H1 (cell line): ENCODE results near the gene WBP1L. TPM values are rescaled to one million over a fixed set of nuclear protein-coding genes. Genes with fewer than 3 reads are reported as not detected.

Experiments
- CTCF ChIA-PET: fragments of 300-600 bp; sonication (Branson Sonifier 250); formaldehyde crosslinking; loops from one replicate; lab custom pipeline; 2021; ENCODE audit not compliant: partially characterized antibody; lab: Charles Lee
- POLR2A ChIA-PET: fragments of 300-600 bp; sonication (Branson Sonifier 250); formaldehyde crosslinking; loops from one replicate; lab custom pipeline; 2021; ENCODE audit warnings: inconsistent platforms; ENCODE audit not compliant: partially characterized antibody; lab: Charles Lee
- DNase-seq, 2 experiments: peaks; one replicate each; pipeline versions ENCODE4 v3.0.0 to v3.0.0-alpha.2; 2010 to 2022; ENCODE audit warnings: low spot score in 2 of 2, low read depth in 1 of 2, mixed read lengths in 1 of 2
- FAIRE-seq: peaks from 2 replicates; lab custom pipeline; 2011; peaks lifted over from hg19 to GRCh38; lab: Jason Lieb, UNC
- H2AFZ ChIP-seq: 2 replicates; pipeline ENCODE4 v1.8.1; 2012; ENCODE audit warnings: low read length, inconsistent platforms
- H2AK5ac ChIP-seq: 2 replicates; pipeline ENCODE4 v1.6.1; 2013; ENCODE audit warnings: low read depth, low read length
- H2BK120ac ChIP-seq: replicated peaks from 2 replicates; pipeline ENCODE3; 2013; ENCODE audit warnings: low read depth, low read length, inconsistent platforms
- H2BK12ac ChIP-seq: 2 replicates; pipeline ENCODE4 v1.6.1; 2013; ENCODE audit warnings: low read depth, low read length
- H2BK15ac ChIP-seq: 2 replicates; pipeline ENCODE4 v1.6.1; 2013; ENCODE audit warnings: low read length
- H2BK20ac ChIP-seq: 2 replicates; pipeline ENCODE4 v1.6.1; 2013; ENCODE audit warnings: low read length
- H2BK5ac ChIP-seq: 2 replicates; pipeline ENCODE4 v1.6.1; 2013; ENCODE audit warnings: low read depth, low read length
- H3K14ac ChIP-seq: 2 replicates; pipeline ENCODE4 v1.6.1; 2013; ENCODE audit warnings: inconsistent platforms; ENCODE audit not compliant: insufficient read length
- H3K18ac ChIP-seq: 2 replicates; pipeline ENCODE4 v1.6.1; 2013; ENCODE audit warnings: low read length; ENCODE audit errors: extremely low read depth
- H3K23ac ChIP-seq: 2 replicates; pipeline ENCODE4 v1.6.1; 2013; ENCODE audit warnings: inconsistent platforms; ENCODE audit not compliant: insufficient read length
- H3K23me2 ChIP-seq: 2 replicates; pipeline ENCODE4 v1.6.1; 2013; ENCODE audit warnings: low read depth, low read length
- H3K27ac ChIP-seq: 2 replicates; pipeline ENCODE4 v1.6.1; 2011; ENCODE audit warnings: low read depth, low read length, inconsistent platforms
- H3K27me3 ChIP-seq, 4 experiments: replicated peaks in 1 of 4; 1 replicate in 1 of 4; 2 replicates in 3 of 4; pipeline versions ENCODE4 v1.6.1 to v1.8.1; 2011 to 2013; ENCODE audit warnings: low read length in 3 of 4, mild to moderate bottlenecking in 3 of 4, inconsistent platforms in 2 of 4, mixed read lengths in 2 of 4, moderate library complexity in 1 of 4; ENCODE audit not compliant: control insufficient read depth in 3 of 4, insufficient read depth in 3 of 4; ENCODE audit errors: extremely low read depth in 1 of 4
- H3K36me3 ChIP-seq, 4 experiments: 2 replicates each; pipeline versions ENCODE4 v1.6.1 to v1.8.1; 2011 to 2013; ENCODE audit warnings: mild to moderate bottlenecking in 4 of 4, low read length in 3 of 4, moderate library complexity in 2 of 4, control low read depth in 1 of 4, inconsistent platforms in 1 of 4; ENCODE audit not compliant: insufficient read depth in 4 of 4, control insufficient read depth in 2 of 4
- H3K4ac ChIP-seq: replicated peaks from 2 replicates; pipeline ENCODE3; 2013; ENCODE audit warnings: low read length, low read depth, mixed read lengths, inconsistent platforms; ENCODE audit not compliant: insufficient read length
- H3K4me1 ChIP-seq, 4 experiments: replicated peaks in 1 of 4; 1 replicate in 1 of 4; 2 replicates in 3 of 4; pipeline versions ENCODE4 v1.6.1 to v1.8.1; 2011 to 2013; ENCODE audit warnings: low read length in 3 of 4, inconsistent platforms in 2 of 4, mixed read lengths in 1 of 4; ENCODE audit not compliant: insufficient read depth in 4 of 4, control insufficient read depth in 3 of 4
- H3K4me2 ChIP-seq, 2 experiments: 2 replicates each; pipeline versions ENCODE4 v1.6.1 to v1.8.1; 2011 to 2013; ENCODE audit warnings: low read depth in 2 of 2, low read length in 2 of 2, control low read depth in 1 of 2, inconsistent platforms in 1 of 2, mild to moderate bottlenecking in 1 of 2; ENCODE audit not compliant: insufficient read depth in 1 of 2
- H3K4me3 ChIP-seq, 4 experiments: fragments of 200-600, 300-600 bp in 1 of 4; sonication (generic), shearing (Covaris generic), sonication (Bioruptor Twin) in 1 of 4; 2 replicates each; pipeline versions ENCODE4 v1.5.1 to v1.8.1; 2011 to 2016; ENCODE audit warnings: low read length in 4 of 4, low read depth in 3 of 4, control low read depth in 2 of 4, inconsistent platforms in 2 of 4, mild to moderate bottlenecking in 2 of 4, mixed read lengths in 1 of 4, moderate library complexity in 1 of 4; ENCODE audit not compliant: insufficient read depth in 2 of 4; ENCODE audit errors: extremely low read depth in 1 of 4
- H3K56ac ChIP-seq: replicated peaks from 2 replicates; pipeline ENCODE3; 2013; ENCODE audit warnings: low read depth, mild to moderate bottlenecking, mixed read lengths, low read length, inconsistent platforms; ENCODE audit not compliant: insufficient read length
- H3K79me1 ChIP-seq: 2 replicates; pipeline ENCODE4 v1.6.1; 2013; ENCODE audit warnings: low read depth, low read length, control low read depth
- H3K79me2 ChIP-seq, 2 experiments: 2 replicates each; pipeline versions ENCODE4 v1.6.1 to v1.8.1; 2012 to 2013; ENCODE audit warnings: low read length in 2 of 2, mild to moderate bottlenecking in 2 of 2, inconsistent platforms in 1 of 2; ENCODE audit not compliant: insufficient read depth in 2 of 2, control insufficient read depth in 1 of 2
- H3K9ac ChIP-seq, 4 experiments: replicated peaks in 1 of 4; 1 replicate in 1 of 4; 2 replicates in 3 of 4; pipeline versions ENCODE4 v1.6.1 to v1.8.1; 2011 to 2013; ENCODE audit warnings: low read depth in 3 of 4, low read length in 3 of 4, control low read depth in 2 of 4, mild to moderate bottlenecking in 2 of 4, moderate library complexity in 2 of 4, inconsistent platforms in 1 of 4; ENCODE audit errors: extremely low read depth in 1 of 4
- H3K9me3 ChIP-seq, 2 experiments: 2 replicates each; pipeline versions ENCODE4 v1.6.1 to v1.8.1; 2012 to 2013; ENCODE audit warnings: mild to moderate bottlenecking in 2 of 2, moderate library complexity in 2 of 2, control low read depth in 1 of 2, inconsistent platforms in 1 of 2, low read depth in 1 of 2, low read length in 1 of 2, mixed read lengths in 1 of 2; ENCODE audit not compliant: insufficient read depth in 2 of 2
- H4K20me1 ChIP-seq, 2 experiments: replicated peaks in 1 of 2; 2 replicates each; pipeline versions ENCODE3 to v1.8.1; 2011 to 2013; ENCODE audit warnings: inconsistent platforms in 2 of 2, low read length in 2 of 2, mild to moderate bottlenecking in 1 of 2; ENCODE audit not compliant: insufficient read depth in 2 of 2, control insufficient read depth in 1 of 2
- H4K5ac ChIP-seq: 2 replicates; pipeline ENCODE4 v1.6.1; 2013; ENCODE audit warnings: low read length, low read depth, mixed read lengths, inconsistent platforms; ENCODE audit not compliant: insufficient read length
- H4K8ac ChIP-seq: 2 replicates; pipeline ENCODE4 v1.8.0; 2013; ENCODE audit warnings: mild to moderate bottlenecking, moderate library complexity, low read length, inconsistent platforms; ENCODE audit not compliant: insufficient read depth; ENCODE audit errors: extremely low read depth
- H4K91ac ChIP-seq: replicated peaks from 2 replicates; pipeline ENCODE3; 2013; ENCODE audit warnings: low read length, mixed read lengths, inconsistent platforms; ENCODE audit not compliant: insufficient read length
- CHD1 ChIP-seq: IDR thresholded peaks from 2 replicates; pipeline ENCODE4 v1.6.1; 2012; ENCODE audit warnings: low read depth, low read length, improper control_type of control experiment
- EP300 ChIP-seq, 2 experiments: IDR thresholded peaks; 1 replicate in 1 of 2; 2 replicates in 1 of 2; pipeline ENCODE4 v1.6.1; 2011 to 2012; ENCODE audit warnings: low read depth in 2 of 2, low read length in 2 of 2, mild to moderate bottlenecking in 2 of 2, borderline replicate concordance in 1 of 2, inconsistent platforms in 1 of 2, moderate library complexity in 1 of 2
- GABPA ChIP-seq: IDR thresholded peaks from 2 replicates; pipeline ENCODE4 v1.6.1; 2011; ENCODE audit warnings: mild to moderate bottlenecking, low read length, moderate library complexity, borderline replicate concordance; ENCODE audit not compliant: insufficient read depth
- whole genome bisulfite sequencing, 2 experiments: shearing (Covaris generic) in 1 of 2; methylation state at CpG; one replicate each; pipeline versions ENCODE4 v1.1.6 to v1.1.7; 2013 to 2015; ENCODE audit warnings: low lambda C conversion rate in 2 of 2, mixed read lengths in 2 of 2, inconsistent platforms in 1 of 2, low coverage in 1 of 2, missing lambda C conversion rate in 1 of 2; ENCODE audit not compliant: insufficient replicate concordance in 2 of 2, insufficient coverage in 1 of 2, insufficient read length in 1 of 2; ENCODE audit errors: extremely low coverage in 1 of 2, missing lambda C conversion rate in 1 of 2; 5-methylcytosine and 5-hydroxymethylcytosine counted together
- polyA plus RNA-seq, 7 experiments: library from polyadenylated mRNA; depleted of rRNA in 3 of 7; stranded (reverse) in 5 of 7; unstranded in 2 of 7; fragments of >200 nt in 5 of 7; fragments of 200-250 nt in 2 of 7; gene quantifications; 1 replicate in 5 of 7; 2 replicates in 1 of 7; 4 replicates in 1 of 7; pipeline versions ENCODE4 v1.2.1 to v1.2.3, GENCODE V29; 2011 to 2013; ENCODE audit warnings: missing spikeins in 2 of 7, mixed read lengths in 2 of 7
- total RNA-seq: library from RNA; stranded (reverse); fragmentation: NEBNext Ultra II Directional; extraction: Animal tissue kit (Norgen Biotek cat#: 25700); gene quantifications from 2 replicates; pipeline ENCODE4 v1.2.1, GENCODE V29; 2021
- TF ChIP-seq, protein P1 (sequence below): IDR thresholded peaks from 2 replicates; pipeline ENCODE4 v1.6.1; 2012; ENCODE audit warnings: inconsistent platforms

Gene WBP1L
- total and polyA plus RNA-seq, 2 of the 8 experiments (the other 6 are each of a cell fraction or from before 2014, with no cell fraction given), result 26.6 to 29.9 TPM

- FAIRE-seq (no peak), DNase-seq (no peak)
- no peak for TF ChIP-seq GABPA
- TF ChIP-seq, protein P1, sequence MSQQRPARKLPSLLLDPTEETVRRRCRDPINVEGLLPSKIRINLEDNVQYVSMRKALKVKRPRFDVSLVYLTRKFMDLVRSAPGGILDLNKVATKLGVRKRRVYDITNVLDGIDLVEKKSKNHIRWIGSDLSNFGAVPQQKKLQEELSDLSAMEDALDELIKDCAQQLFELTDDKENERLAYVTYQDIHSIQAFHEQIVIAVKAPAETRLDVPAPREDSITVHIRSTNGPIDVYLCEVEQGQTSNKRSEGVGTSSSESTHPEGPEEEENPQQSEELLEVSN, result no peak
- no peak for TF ChIP-seq EP300 (IDR thresholded peaks at IDR 0.05; ENCODE audit: borderline replicate concordance in 1 of 2, low read depth in 2 of 2, low read length in 2 of 2)
- TF ChIP-seq CHD1, result no peak
- POLR2A ChIA-PET, result interaction anchor here (1.1 kb wide), 2 partner anchors 13 to 60 kb away, joined by 3 to 5 read pairs; no protein-coding TSS in a partner anchor
- no peaks in the 10 kb centered on the region for H3K36me3 ChIP-seq
- peaks cover 0 to 2% (median 0%) of the 10 kb centered on the region in 4 experiments; a peak in 1 of 7 replicates for H3K4me1 ChIP-seq
- WGBS, 2 experiments, result 89% methylated on average over 11 of the region's 11 CpGs; no CpG with 5 or more reads in 1 of the 2 experiments
- H2BK12ac ChIP-seq, result no peak overlapping the region
- H2AK5ac ChIP-seq, result no peak overlapping the region
- H3K27ac ChIP-seq, result no peak overlapping the region
- H3K14ac ChIP-seq, result no peak overlapping the region
- H3K4ac ChIP-seq, result no peak overlapping the region
- H4K20me1 ChIP-seq, result no peaks in the 10 kb centered on the region
- peaks cover 0 to 5% of the 10 kb centered on the region in 2 experiments; a peak in 1 of 4 replicates for H3K9me3 ChIP-seq
- no peak overlapping the region for H2BK15ac ChIP-seq
- H2BK120ac ChIP-seq, result no peak overlapping the region
- H2AFZ ChIP-seq, result no peak overlapping the region
- CTCF ChIA-PET, result interaction anchor here (0.8 to 2.2 kb wide), 4 partner anchors 60 to 402 kb away, joined by 3 to 13 read pairs (median 4); no protein-coding TSS in a partner anchor
- no peaks in the 10 kb centered on the region for H3K79me1 ChIP-seq
- H3K18ac ChIP-seq, result no peak overlapping the region
- no peak overlapping the region for H3K4me2 ChIP-seq
- H3K4me3 ChIP-seq, result no peak overlapping the region
- no peaks in the 10 kb centered on the region for H3K27me3 ChIP-seq
- no peak overlapping the region for H3K23ac ChIP-seq
- H4K8ac ChIP-seq, result no peak overlapping the region
- no peak overlapping the region for H3K9ac ChIP-seq
- no peak overlapping the region for H4K91ac ChIP-seq
- no peaks in the 10 kb centered on the region for H3K23me2 ChIP-seq
- H3K79me2 ChIP-seq, result no peaks in the 10 kb centered on the region
- H3K56ac ChIP-seq, result no peak overlapping the region
- H4K5ac ChIP-seq, result no peak overlapping the region
- H2BK5ac ChIP-seq, result no peak overlapping the region
- no peak overlapping the region for H2BK20ac ChIP-seq
Observed at GRCh38 chr10:102841827-102842345, 98.1 kb downstream of the WBP1L start.
